ENCODE data around the gene GDI1.

GDI1 gene

DNA sequence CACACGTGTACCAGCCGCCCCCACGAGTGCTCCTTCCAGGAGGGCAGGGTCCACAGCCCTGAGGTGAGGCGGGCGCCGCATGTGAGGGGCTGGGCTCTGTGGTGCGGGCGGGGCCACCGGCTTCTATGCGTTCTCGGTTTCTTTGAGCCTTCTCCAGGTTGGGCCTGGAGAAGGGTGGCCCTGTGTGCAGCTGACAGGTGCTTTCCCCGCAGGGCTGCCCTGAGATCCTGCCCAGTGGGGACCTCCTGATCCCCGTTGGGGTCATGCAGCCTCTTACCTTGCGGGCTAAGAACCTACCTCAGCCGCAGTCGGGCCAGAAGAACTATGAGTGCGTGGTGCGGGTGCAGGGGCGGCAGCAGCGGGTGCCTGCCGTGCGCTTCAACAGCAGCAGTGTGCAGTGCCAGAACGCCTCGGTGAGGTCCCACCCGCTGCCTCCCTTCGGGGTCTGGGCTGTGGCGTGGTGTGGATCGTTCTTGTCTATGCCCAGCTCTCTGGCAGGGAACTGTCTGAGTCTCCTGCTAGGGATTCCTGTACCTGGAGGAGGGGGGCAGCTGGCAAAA is 27.9 kb downstream of the GDI1 start:
- no peak overlapping the region for H3K4me3 ChIP-seq (ENCODE audit: insufficient read depth in 1 of 2, low read depth in 1 of 2, low read length in 2 of 2)
- no peak overlapping the region for H4K8ac ChIP-seq (ENCODE audit: low read length)
- no peak overlapping the region for H2BK120ac ChIP-seq (ENCODE audit: low read depth, low read length)
- H3K14ac ChIP-seq (ENCODE audit: low read length in 2 of 2) = no peak overlapping the region
- no peaks in the 10 kb centered on the region for H3K27me3 ChIP-seq (ENCODE audit: control insufficient read depth in 1 of 2, insufficient read depth in 1 of 2, low read length in 2 of 2)
- no peaks in the 10 kb centered on the region for H3K9me3 ChIP-seq (ENCODE audit: control insufficient read depth, low read length)
- H3K23ac ChIP-seq (ENCODE audit: low read length in 2 of 2) = no peak overlapping the region
- H4K91ac ChIP-seq (ENCODE audit: low read length) = no peak overlapping the region
- H3K4me1 ChIP-seq (ENCODE audit: control insufficient read depth, insufficient read depth, low read depth, low read length) = peaks cover 12% of the 10 kb centered on the region
- no peak overlapping the region for H2AFZ ChIP-seq (ENCODE audit: low read depth, low read length)
- 99% methylated on average over 24 of the region's 28 CpGs for WGBS
- H3K4ac ChIP-seq (ENCODE audit: low read depth in 1 of 2, low read length in 2 of 2) = no peak overlapping the region
- no peak overlapping the region for H2AK5ac ChIP-seq (ENCODE audit: low read length, severe bottlenecking)
- no peak overlapping the region for H3K9ac ChIP-seq (ENCODE audit: low read length)
- H3K79me1 ChIP-seq (replicated peaks; ENCODE audit: low read length, poor library complexity, severe bottlenecking) = peaks cover 20% of the 10 kb centered on the region
- no peak overlapping the region for H3K18ac ChIP-seq (ENCODE audit: low read depth in 1 of 2, low read length in 2 of 2)
- no peak overlapping the region for H3K27ac ChIP-seq (ENCODE audit: low read length, poor library complexity, severe bottlenecking)
- H2BK12ac ChIP-seq (ENCODE audit: low read length in 2 of 2) = no peak overlapping the region
- H2BK15ac ChIP-seq (ENCODE audit: low read depth, poor library complexity, severe bottlenecking) = no peak overlapping the region
- peaks cover 63 to 99% of the 10 kb centered on the region in 2 experiments for H3K36me3 ChIP-seq (ENCODE audit: control insufficient read depth in 1 of 2, insufficient read depth in 2 of 2, low read depth in 1 of 2, low read length in 2 of 2)
- H3K4me2 ChIP-seq (ENCODE audit: low read length, poor library complexity, severe bottlenecking) = no peak overlapping the region
- no peak for DNase-seq
- H2BK5ac ChIP-seq (ENCODE audit: low read depth, low read length, poor library complexity, severe bottlenecking) = no peak overlapping the region

- Histone ChIP-seq H2AK5ac (ENCODE audit: low read length, severe bottlenecking) (no peak overlapping the region), H3K4me3 (ENCODE audit: insufficient read depth in 1 of 2, low read depth in 1 of 2, low read length in 2 of 2) (no peak overlapping the region), H3K36me3 (ENCODE audit: control insufficient read depth in 1 of 2, insufficient read depth in 2 of 2, low read depth in 1 of 2, low read length in 2 of 2) (peaks cover 70 to 100% of the 10 kb centered on the region in 2 experiments), H3K79me1 (replicated peaks; ENCODE audit: low read length, poor library complexity, severe bottlenecking) (peaks cover 20% of the 10 kb centered on the region), H3K23ac (ENCODE audit: low read length in 2 of 2) (no peak overlapping the region), H3K27ac (ENCODE audit: low read length, poor library complexity, severe bottlenecking) (no peak overlapping the region), H3K27me3 (ENCODE audit: control insufficient read depth in 1 of 2, insufficient read depth in 1 of 2, low read length in 2 of 2) (no peaks in the 10 kb centered on the region), H2BK120ac (ENCODE audit: low read depth, low read length) (no peak overlapping the region), H3K9ac (ENCODE audit: low read length) (no peak overlapping the region), H3K4ac (ENCODE audit: low read depth in 1 of 2, low read length in 2 of 2) (no peak overlapping the region), H3K18ac (ENCODE audit: low read depth in 1 of 2, low read length in 2 of 2) (no peak overlapping the region), H3K14ac (ENCODE audit: low read length in 2 of 2) (no peak overlapping the region), H2BK15ac (ENCODE audit: low read depth, poor library complexity, severe bottlenecking) (no peak overlapping the region), H3K4me1 (ENCODE audit: control insufficient read depth, insufficient read depth, low read depth, low read length) (peaks cover 5% of the 10 kb centered on the region), H3K9me3 (ENCODE audit: control insufficient read depth, low read length) (no peaks in the 10 kb centered on the region), H2BK12ac (ENCODE audit: low read length in 2 of 2) (no peak overlapping the region), H2AFZ (ENCODE audit: low read depth, low read length) (no peak overlapping the region), H2BK5ac (ENCODE audit: low read depth, low read length, poor library complexity, severe bottlenecking) (no peak overlapping the region), H4K91ac (ENCODE audit: low read length) (no peak overlapping the region), H3K4me2 (ENCODE audit: low read length, poor library complexity, severe bottlenecking) (no peak overlapping the region), H4K8ac (ENCODE audit: low read length) (no peak overlapping the region)
- no peak for DNase-seq
- 97% methylated on average over 14 of the region's 14 CpGs for WGBS
These were observed 28.6 kb downstream of the GDI1 start for GRCh38 chrX:154465601-154466000.

- Histone ChIP-seq H3K79me1 (replicated peaks; ENCODE audit: low read length, poor library complexity, severe bottlenecking) (peaks cover 20% of the 10 kb centered on the region), H4K8ac (ENCODE audit: low read length) (no peak overlapping the region), H2BK5ac (ENCODE audit: low read depth, low read length, poor library complexity, severe bottlenecking) (no peak overlapping the region), H2AFZ (ENCODE audit: low read depth, low read length) (no peak overlapping the region), H3K9ac (ENCODE audit: low read length) (no peak overlapping the region), H3K9me3 (ENCODE audit: control insufficient read depth, low read length) (no peaks in the 10 kb centered on the region), H2BK120ac (ENCODE audit: low read depth, low read length) (no peak overlapping the region), H3K23ac (ENCODE audit: low read length in 2 of 2) (no peak overlapping the region), H3K4me3 (ENCODE audit: insufficient read depth in 1 of 2, low read depth in 1 of 2, low read length in 2 of 2) (no peak overlapping the region), H3K27ac (ENCODE audit: low read length, poor library complexity, severe bottlenecking) (no peak overlapping the region), H3K4me1 (ENCODE audit: control insufficient read depth, insufficient read depth, low read depth, low read length) (peaks cover 2% of the 10 kb centered on the region), H3K36me3 (ENCODE audit: control insufficient read depth in 1 of 2, insufficient read depth in 2 of 2, low read depth in 1 of 2, low read length in 2 of 2) (peaks cover 72 to 100% of the 10 kb centered on the region in 2 experiments), H2BK12ac (ENCODE audit: low read length in 2 of 2) (no peak overlapping the region), H3K4me2 (ENCODE audit: low read length, poor library complexity, severe bottlenecking) (no peak overlapping the region), H2AK5ac (ENCODE audit: low read length, severe bottlenecking) (no peak overlapping the region), H3K18ac (ENCODE audit: low read depth in 1 of 2, low read length in 2 of 2) (no peak overlapping the region), H3K27me3 (ENCODE audit: control insufficient read depth in 1 of 2, insufficient read depth in 1 of 2, low read length in 2 of 2) (no peaks in the 10 kb centered on the region), H2BK15ac (ENCODE audit: low read depth, poor library complexity, severe bottlenecking) (no peak overlapping the region), H4K91ac (ENCODE audit: low read length) (no peak overlapping the region), H3K4ac (ENCODE audit: low read depth in 1 of 2, low read length in 2 of 2) (no peak overlapping the region), H3K14ac (ENCODE audit: low read length in 2 of 2) (no peak overlapping the region)
- WGBS = 95% methylated on average over 25 of the region's 32 CpGs
- no peak for DNase-seq
These were observed 29.1 kb downstream of the GDI1 start for GRCh38 chrX:154466036-154466435.

DNA sequence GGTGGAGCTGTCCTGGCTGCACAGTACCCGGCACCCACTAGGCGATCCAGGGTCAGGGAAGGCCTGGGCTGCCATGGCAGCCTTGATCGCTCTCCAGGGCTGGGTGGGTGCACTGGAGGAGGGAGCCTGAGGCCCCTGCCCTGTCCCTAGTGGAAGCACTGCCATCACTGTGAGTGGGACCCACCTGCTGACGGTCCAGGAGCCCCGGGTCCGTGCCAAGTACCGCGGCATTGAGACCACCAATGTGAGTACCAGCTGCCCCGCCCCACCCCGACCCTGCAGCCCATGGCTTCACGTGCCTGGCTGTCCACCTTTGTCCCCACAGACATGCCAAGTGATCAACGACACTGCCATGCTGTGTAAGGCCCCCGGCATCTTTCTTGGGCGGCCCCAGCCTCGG is 30.0 kb downstream of the GDI1 start:
- H3K79me1 ChIP-seq (replicated peaks; ENCODE audit: low read length, poor library complexity, severe bottlenecking) = peaks cover 18% of the 10 kb centered on the region

More for the DNA sequence above, 30.0 kb downstream of the GDI1 start:
- Histone ChIP-seq H3K4me2 (ENCODE audit: low read length, poor library complexity, severe bottlenecking) (no peak overlapping the region), H3K9ac (ENCODE audit: low read length) (no peak overlapping the region), H3K27ac (ENCODE audit: low read length, poor library complexity, severe bottlenecking) (no peak overlapping the region), H4K8ac (ENCODE audit: low read length) (no peak overlapping the region), H3K9me3 (ENCODE audit: control insufficient read depth, low read length) (no peaks in the 10 kb centered on the region), H2BK5ac (ENCODE audit: low read depth, low read length, poor library complexity, severe bottlenecking) (no peak overlapping the region), H3K36me3 (ENCODE audit: control insufficient read depth in 1 of 2, insufficient read depth in 2 of 2, low read depth in 1 of 2, low read length in 2 of 2) (peaks cover 74 to 100% of the 10 kb centered on the region in 2 experiments), H2BK120ac (ENCODE audit: low read depth, low read length) (no peak overlapping the region), H4K91ac (ENCODE audit: low read length) (no peak overlapping the region), H3K4me3 (ENCODE audit: insufficient read depth in 1 of 2, low read depth in 1 of 2, low read length in 2 of 2) (no peak overlapping the region), H3K23ac (ENCODE audit: low read length in 2 of 2) (no peak overlapping the region), H3K4ac (ENCODE audit: low read depth in 1 of 2, low read length in 2 of 2) (no peak overlapping the region), H3K14ac (ENCODE audit: low read length in 2 of 2) (no peak overlapping the region), H2AFZ (ENCODE audit: low read depth, low read length) (no peak overlapping the region), H3K4me1 (ENCODE audit: control insufficient read depth, insufficient read depth, low read depth, low read length) (no peaks in the 10 kb centered on the region), H3K18ac (ENCODE audit: low read depth in 1 of 2, low read length in 2 of 2) (no peak overlapping the region), H3K27me3 (ENCODE audit: control insufficient read depth in 1 of 2, insufficient read depth in 1 of 2, low read length in 2 of 2) (no peaks in the 10 kb centered on the region), H2AK5ac (ENCODE audit: low read length, severe bottlenecking) (no peak overlapping the region), H2BK15ac (ENCODE audit: low read depth, poor library complexity, severe bottlenecking) (no peak overlapping the region), H2BK12ac (ENCODE audit: low read length in 2 of 2) (no peak overlapping the region)
- DNase-seq = no peak
- WGBS = 97% methylated on average over 15 of the region's 15 CpGs

Measured in mesenchymal stem cell (in vitro differentiated cells and primary cell).